Measurements from ENCODE around the gene KAT6B.
A peak's percentile ranks its signal among the peaks of the same experiment; 100 is the strongest.

The KAT6B gene

GRCh38 chr10:74991435-74991834 is 165.0 kb downstream of the KAT6B start:
- DNase-seq, result no peak

- DNase-seq, result no peak
Observed at GRCh38 chr10:74992068-74992467, 165.7 kb downstream of the KAT6B start.

GRCh38 chr10:74993649-74994048 is 167.2 kb downstream of the KAT6B start:
- DNase-seq, result no peak

- no peak for DNase-seq
Observed at GRCh38 chr10:74994854-74995253, 168.5 kb downstream of the KAT6B start.

GRCh38 chr10:74995806-74996205 is 169.4 kb downstream of the KAT6B start:
- no peak for DNase-seq

GRCh38 chr10:74997163-74997562 is 170.8 kb downstream of the KAT6B start:
- no peak for DNase-seq

- DNase-seq, result peak; percentile 13
Observed at GRCh38 chr10:75000748-75001321, 174.4 kb downstream of the KAT6B start.

- DNase-seq, result no peak
Observed at GRCh38 chr10:75001715-75002350, 175.4 kb downstream of the KAT6B start.

- DNase-seq, result no peak
Observed at GRCh38 chr10:75002351-75002725, 175.9 kb downstream of the KAT6B start.

GRCh38 chr10:75002967-75003594 is 176.7 kb downstream of the KAT6B start:
- DNase-seq, result no peak

GRCh38 chr10:75003891-75004290 is 177.5 kb downstream of the KAT6B start:
- DNase-seq, result no peak

- DNase-seq, result no peak
Observed at GRCh38 chr10:75007646-75008045, 181.2 kb downstream of the KAT6B start.

GRCh38 chr10:75008952-75009351 is 182.6 kb downstream of the KAT6B start:
- DNase-seq, result no peak

GRCh38 chr10:75009426-75009825 is 183.0 kb downstream of the KAT6B start:
- DNase-seq, result no peak

GRCh38 chr10:75010373-75010772 is 184.0 kb downstream of the KAT6B start:
- DNase-seq, result no peak

GRCh38 chr10:75011221-75011620 is 184.8 kb downstream of the KAT6B start:
- DNase-seq, result no peak

GRCh38 chr10:75012471-75012870 is 186.1 kb downstream of the KAT6B start:
- DNase-seq, result no peak

- DNase-seq, result no peak
Observed at GRCh38 chr10:75013007-75013406, 186.6 kb downstream of the KAT6B start.

GRCh38 chr10:75013522-75013921 is 187.1 kb downstream of the KAT6B start:
- DNase-seq, result no peak

- DNase-seq, result peak; percentile 17
Observed at GRCh38 chr10:75014516-75015230, 188.3 kb downstream of the KAT6B start.

- DNase-seq, result no peak
Observed at GRCh38 chr10:75015442-75015841, 189.0 kb downstream of the KAT6B start.

GRCh38 chr10:75016325-75016724 is 189.9 kb downstream of the KAT6B start:
- DNase-seq, result no peak

GRCh38 chr10:75018251-75018650 is 191.9 kb downstream of the KAT6B start:
- DNase-seq, result no peak

All from activated naive CD4-positive, alpha-beta T cell treated with Interleukin-2 at 50 U/mL for 16 hours (primary cell).